NCI-H187 (cell line): ENCODE results near the gene DTNB.

ENCODE experiments used
- DNase-seq, 2 experiments: peaks; one replicate each; lab custom pipeline; 2025; lab: John Stamatoyannopoulos, UW

The DTNB gene

DNA sequence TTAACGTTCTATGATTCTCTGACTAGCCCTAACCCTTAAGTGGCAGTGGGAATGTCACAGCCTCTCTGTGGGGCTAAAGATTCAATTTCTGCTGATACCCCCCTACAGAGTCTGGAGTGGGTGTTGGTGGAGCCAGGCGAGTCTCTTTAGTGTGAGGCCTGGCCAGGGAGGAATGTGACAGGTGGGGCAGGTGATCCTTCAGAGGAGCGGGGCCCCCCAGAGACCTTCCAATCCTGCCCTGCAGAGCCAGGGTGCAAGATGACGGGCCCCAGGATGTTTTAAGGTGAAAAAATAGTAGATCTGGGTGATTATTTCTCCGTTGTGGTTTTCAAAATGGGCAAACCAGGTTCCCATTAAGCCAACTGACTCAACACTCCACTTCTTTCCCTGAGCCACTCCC lies 303.5 kb downstream of the DTNB start:
- DNase-seq: no peak

- no peak for DNase-seq
Observed at GRCh38 chr2:25369439-25369838, 303.9 kb downstream of the DTNB start.

DNA sequence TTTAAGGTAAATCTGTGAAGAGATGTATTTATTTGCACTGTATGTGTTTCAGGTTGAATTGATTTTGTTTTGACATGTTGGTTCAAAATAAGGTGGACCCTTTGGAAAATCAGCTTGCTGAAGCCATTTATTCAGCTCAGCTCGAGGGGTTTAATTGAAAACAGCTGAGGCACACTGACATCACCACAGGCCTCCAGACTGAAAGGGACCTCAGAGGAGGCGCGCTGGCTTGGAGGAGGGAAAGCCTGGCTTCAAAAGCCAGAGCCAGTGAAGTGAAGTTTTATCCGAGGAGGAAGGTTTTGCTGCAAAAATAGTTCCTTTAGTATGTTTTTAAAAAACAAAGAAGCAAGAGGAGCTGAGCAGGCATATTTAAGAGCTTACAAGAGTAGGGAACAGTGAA lies 304.7 kb downstream of the DTNB start:
- no peak for DNase-seq

DNA sequence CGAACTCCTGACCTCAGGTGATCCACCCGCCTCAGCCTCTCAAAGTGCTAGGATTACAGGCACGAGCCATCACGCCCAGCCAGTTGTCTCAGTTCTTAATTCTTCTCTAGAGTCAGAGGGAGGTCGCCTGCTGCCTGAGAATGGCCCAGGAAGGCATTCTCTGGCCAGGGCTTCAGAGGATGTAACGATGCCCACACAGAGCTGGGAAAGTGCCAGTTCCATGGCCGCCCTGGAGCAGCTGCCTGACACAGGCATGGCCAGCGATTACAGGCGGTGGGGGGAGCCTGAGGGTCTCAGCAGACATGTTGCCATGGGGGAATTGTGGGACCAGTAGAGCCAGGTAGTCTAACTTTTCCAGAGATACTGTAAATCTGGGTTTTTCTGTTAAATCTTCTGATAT lies 306.1 kb downstream of the DTNB start:
- no peak for DNase-seq

GRCh38 chr2:25366629-25367028 lies 306.7 kb downstream of the DTNB start:
- DNase-seq: no peak

DNA sequence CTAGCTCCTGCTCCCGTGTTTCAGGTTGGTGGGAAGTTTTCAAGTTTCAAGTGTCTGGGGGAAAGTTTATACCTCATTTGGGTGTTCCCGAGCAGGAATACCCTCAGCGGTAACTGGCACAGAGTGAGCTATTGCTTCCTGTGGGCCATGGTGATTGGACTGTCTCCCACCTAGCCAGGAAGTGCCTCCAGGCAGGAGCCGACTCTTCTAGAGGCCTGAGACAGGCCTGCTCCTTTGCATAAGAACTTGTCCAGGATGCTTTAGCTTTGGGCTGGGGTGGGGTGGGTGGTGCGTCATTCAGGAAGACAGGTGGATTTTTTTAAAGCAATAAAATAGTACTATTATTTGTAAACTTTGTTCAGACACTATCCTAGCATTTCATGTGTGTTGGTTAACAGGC lies 308.1 kb downstream of the DTNB start:
- DNase-seq: no peak

DNA sequence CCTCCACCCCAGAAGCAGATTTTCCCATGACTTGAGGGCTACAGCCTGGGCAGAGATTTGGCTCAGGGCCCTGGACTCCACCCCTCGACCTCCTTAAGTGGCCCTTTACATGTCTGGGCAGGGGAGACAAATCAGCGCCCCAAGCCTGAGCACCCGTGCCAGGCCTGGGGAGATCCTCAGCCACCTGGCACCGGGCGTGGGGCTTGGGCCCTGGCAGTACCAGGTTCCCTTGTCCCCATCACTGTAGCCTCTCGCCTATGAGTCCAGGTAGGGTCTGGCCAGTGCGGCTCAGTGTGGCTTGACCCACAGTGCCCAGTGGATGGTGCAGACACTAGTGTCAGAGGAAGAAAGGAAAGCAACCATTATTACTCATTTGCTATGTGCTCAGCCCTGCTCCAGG lies 309.6 kb downstream of the DTNB start:
- no peak for DNase-seq

- no peak for DNase-seq
Observed at GRCh38 chr2:25362434-25363145, 310.8 kb downstream of the DTNB start.

- peak; percentile 80 to 97 for DNase-seq
Observed at GRCh38 chr2:25362049-25362433, 311.3 kb downstream of the DTNB start.

DNA sequence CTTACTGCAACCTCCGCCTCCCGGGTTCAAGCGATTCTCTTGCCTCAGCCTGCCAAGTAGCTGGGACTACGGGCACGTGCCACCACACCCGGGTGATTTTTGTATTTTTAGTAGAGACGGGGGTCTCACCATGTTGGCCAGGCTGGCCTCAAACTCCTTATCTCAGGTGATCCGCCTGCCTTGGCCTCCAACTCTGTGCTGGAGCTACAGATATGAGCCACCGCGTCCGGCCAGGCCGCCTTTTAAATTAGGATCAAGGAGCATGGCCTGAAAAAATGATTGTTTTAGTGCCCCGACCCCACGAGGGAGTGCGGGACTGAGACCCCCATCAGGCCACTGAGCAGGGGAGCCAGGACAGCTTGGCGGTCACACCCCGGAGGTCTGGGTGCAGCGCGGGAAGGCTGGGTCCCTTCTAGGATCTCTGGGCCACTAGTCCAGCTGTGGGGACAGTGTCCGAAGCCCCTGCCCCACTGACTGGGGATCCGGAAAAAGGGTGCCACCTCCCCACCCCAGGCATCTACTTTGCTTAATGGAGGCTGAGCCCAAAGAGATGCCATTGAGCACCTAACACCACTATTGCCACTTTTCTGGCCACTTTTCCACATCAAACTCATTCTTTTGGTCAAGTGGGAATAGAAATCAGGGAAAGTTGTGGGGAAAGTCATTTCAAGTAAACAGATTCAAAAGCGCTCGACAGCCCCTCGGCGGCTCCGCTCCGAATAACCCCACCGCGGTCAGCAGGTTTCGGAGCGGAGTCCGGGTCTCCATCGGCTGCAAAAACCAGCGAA lies 311.9 kb downstream of the DTNB start:
- no peak for DNase-seq

- no peak for DNase-seq
Observed at GRCh38 chr2:25358836-25359235, 314.5 kb downstream of the DTNB start.

- DNase-seq: no peak
Observed at GRCh38 chr2:25358249-25358815, 315.0 kb downstream of the DTNB start.

DNA sequence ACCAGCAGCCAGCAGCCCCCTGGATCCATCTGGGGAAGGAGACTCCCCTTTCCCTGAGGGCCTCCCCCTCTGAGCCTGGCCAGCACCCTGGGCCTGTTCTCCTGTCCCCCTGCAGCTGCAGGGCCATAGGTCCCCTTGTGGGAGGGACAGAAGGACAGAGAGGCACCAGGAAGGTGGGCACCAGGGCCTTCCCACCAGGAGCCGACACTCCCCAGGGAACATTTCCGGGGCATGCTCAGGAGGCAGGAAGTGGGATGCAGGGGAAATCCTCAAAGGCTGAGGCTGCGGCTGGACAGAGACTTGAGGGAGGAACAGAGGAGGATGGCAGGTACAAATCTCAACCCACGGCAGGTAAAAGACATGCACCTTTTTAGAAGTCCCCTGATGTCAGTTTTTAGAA lies 317.3 kb downstream of the DTNB start:
- no peak for DNase-seq

DNA sequence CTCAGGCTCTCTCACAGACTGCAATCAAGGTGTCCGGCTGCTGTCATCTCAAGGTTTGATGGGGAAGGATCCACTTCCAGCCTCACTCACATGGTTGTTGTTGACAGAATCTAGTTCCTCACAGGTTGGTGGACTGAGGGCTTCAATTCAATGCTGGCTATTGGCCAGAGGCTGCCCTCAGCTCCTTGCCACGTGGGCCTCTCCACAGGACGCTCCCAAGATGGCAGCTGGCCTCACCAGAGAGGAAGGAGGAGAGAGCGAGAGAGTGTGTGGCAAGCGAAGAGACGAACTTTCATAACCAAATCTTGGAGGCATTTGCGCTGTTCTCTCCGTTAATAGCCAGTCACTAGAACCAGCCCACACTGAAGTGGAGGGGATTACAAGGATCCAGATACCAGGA lies 318.1 kb downstream of the DTNB start:
- DNase-seq: no peak

- no peak for DNase-seq
Observed at GRCh38 chr2:25354116-25354515, 319.3 kb downstream of the DTNB start.

DNA sequence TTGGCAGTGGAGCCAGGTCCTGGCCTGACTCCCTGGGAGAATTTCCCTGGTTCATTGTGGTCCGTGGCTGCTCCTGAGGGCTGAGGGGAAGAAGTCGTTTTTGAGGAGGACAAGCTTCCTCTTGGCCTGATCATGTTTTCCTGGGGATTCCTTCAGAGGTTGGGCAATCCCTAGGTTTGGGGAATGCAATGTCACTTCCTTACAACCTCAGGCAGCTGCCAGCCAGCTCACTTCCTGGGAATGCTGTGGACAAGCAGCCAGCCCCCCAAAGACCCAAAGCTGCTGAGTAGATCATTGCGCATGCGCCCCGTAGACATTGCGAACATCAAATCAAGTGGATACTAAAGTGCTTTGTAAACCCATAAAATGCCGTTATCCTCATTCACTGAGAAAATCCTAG lies 324.0 kb downstream of the DTNB start:
- DNase-seq: no peak

DNA sequence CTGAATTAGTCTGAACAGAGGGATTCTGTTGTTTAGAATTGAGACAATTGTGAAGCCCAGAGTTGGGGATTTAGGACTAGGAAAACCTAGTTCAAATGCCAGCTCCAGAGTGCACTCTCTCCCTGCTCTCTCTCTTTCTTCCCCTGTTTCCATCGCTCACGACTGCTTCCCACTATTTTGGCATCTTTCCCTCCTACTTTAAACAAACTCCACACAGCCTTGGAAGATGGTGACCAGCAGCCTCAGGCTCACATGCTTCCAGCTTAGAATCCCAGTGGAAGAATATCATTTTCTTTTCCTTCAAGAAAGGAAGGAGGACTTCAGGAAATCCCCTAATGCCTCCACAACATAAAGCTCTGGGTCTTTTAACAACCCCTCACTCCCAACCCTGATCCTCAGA lies 325.5 kb downstream of the DTNB start:
- DNase-seq: no peak

GRCh38 chr2:25347205-25347815 lies 326.1 kb downstream of the DTNB start:
- DNase-seq: no peak

- no peak for DNase-seq
Observed at GRCh38 chr2:25343187-25343825, 330.1 kb downstream of the DTNB start.

- DNase-seq: peak; percentile 35 to 45
Observed at GRCh38 chr2:25342372-25343186, 330.8 kb downstream of the DTNB start.

DNA sequence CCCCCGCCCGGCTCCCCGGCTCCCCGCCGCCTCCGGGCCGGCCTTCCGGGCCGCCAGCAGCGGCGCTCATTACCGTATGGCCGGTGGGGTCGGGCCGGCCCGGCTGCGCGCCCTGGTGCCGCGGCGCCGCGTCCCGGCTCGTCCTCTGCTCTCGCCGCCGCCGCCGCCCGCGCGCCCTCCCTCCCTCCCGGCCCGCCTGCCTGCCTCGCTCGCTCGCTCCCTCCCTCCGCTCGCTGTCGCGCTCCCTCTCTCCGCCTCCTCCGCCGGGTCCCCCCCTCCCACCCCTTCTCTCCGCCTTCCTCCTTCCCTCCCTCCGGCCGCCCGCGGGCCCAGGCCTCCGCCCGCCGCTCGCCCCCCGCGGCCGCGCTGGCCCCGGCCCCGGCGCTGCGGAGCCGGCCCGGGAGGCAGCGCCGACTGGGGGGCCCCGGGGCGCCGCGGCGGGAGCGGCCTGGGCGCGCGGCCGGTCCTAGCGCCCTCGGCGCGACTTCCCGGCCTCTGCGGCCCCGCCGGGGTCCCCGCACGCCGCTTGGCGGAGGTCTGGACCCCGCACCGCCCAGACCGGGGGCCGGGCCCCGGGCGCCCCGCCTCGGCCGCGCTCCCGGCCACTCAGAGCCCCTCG lies 331.5 kb downstream of the DTNB start, which contains the start of gene DNMT3A:
Gene DNMT3A, minus strand, starts transcription at position 173 of the 619 bp plus-strand sequence. CDS start 27,941 bp downstream, outside the sequence.
- DNase-seq: peak in 1 of 2 experiments; percentile 67
